T-helper 22 cell (primary cell): Measurements from ENCODE around the gene RERE.
"Not testable (repeated sequence)": the region's sequence is repeated elsewhere in the genome, so short reads cannot be mapped to it uniquely, and the experiment has no call there.

Experiments
- DNase-seq: peaks from one replicate; pipeline ENCODE4 v3.0.0-alpha.2; 2020; ENCODE audit warnings: low read depth

RERE gene

DNA sequence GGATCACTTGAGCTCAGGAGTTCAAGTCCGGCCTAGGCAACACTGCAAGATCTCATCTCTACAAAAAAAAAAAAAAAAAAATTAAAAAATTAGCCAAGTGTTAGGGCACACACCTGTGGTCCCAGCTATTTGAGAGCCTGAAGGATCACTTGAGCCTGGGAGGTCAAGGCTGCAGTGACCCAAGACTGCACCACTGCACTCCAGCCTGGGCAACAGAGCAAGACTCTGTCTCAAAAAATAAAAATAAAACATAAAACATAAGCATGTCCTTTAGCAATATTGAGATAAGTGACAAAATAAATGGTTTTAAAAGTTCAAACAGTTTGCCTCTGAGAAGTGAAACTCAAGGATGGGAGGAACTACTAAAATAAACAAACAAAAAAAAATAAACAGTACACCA lies 101.2 kb downstream of the RERE start:
- no peak for DNase-seq

GRCh38 chr1:8714173-8714572 lies 103.3 kb downstream of the RERE start:
- DNase-seq = no peak

DNA sequence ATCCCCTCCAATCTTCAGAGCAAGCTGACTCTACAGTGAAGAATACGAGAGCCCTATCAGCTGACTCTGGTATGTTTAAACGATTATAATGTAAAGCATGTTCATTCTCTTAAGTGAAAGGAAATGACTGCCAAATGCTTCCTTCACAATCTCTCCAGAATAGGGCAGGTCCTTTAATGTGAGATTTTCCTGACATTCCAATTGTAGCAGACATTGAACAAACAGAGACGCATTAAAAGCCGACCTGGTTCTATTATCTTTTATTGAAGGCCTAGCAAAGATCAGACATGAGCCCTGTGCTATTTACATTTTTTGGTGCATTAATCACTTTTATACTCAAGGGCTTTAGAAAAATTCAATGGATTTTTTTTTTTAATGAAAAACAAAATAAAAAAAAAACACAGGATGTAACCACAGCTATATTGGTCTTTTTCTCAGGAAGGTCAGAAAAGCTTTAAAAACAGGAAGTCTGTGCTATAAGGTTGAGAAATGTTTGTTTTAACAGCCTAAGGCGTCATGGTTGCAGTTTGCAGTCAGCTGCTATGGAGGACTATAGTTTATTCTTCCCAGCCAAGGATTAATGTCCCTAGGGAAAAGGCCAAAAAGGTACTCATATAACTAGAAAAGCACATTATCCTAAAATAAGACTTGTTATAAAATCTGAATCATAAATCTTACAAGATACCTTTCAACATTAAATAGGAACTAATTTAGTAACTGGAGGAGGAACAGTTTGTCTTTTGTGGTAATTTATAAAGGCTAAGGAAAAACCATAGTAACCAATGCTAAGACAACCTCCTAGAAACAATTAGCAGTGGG lies 104.8 kb downstream of the RERE start:
- no peak for DNase-seq

DNA sequence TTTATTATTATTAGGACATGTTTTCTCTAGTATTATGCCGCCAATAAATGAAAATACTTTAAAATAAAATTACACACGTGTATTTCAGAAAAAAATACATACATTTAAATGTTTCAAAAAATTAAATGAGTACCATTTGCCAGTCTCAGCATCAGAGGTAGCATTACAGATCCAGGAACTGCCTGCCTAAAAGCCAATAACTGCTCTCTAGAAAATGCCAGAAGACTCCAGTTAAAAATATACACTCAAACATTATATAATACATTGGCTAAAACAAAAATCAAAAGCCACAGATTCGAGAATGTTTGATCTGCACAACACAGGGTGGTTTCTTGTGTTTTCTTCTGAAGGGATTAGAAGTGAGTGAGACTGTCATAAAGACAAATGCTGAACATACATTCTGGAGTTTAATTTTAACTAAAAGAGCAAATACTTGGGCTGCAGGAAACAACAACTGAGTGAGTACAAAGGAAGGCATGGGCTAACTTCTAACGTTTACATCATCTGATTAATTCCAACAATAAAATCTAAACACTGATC lies 105.5 kb downstream of the RERE start:
- no peak for DNase-seq

DNA sequence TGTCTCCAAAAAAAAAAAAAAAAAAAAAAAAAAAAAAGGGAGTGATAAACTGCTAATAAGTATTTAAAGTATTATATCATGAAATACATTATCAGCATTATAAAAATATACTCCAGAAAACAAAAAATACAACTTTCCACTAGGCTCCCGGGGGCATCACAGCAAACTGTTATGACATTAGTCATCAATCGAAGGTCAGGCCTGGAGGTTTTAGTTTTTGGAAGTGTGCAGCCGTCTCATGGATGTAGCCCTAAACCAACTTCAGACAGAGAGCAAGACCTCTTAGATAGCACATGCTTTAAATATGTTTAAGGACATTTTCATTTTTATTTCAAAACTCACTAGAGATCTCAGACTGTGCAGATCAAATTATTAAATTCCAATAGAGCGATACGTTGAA lies 106.3 kb downstream of the RERE start:
- DNase-seq = no peak

GRCh38 chr1:8708259-8708658 lies 109.2 kb downstream of the RERE start:
- DNase-seq = no peak

- DNase-seq = no peak
Observed at GRCh38 chr1:8706995-8707396, 110.4 kb downstream of the RERE start.

GRCh38 chr1:8706291-8706690 lies 111.1 kb downstream of the RERE start:
- no peak for DNase-seq

DNA sequence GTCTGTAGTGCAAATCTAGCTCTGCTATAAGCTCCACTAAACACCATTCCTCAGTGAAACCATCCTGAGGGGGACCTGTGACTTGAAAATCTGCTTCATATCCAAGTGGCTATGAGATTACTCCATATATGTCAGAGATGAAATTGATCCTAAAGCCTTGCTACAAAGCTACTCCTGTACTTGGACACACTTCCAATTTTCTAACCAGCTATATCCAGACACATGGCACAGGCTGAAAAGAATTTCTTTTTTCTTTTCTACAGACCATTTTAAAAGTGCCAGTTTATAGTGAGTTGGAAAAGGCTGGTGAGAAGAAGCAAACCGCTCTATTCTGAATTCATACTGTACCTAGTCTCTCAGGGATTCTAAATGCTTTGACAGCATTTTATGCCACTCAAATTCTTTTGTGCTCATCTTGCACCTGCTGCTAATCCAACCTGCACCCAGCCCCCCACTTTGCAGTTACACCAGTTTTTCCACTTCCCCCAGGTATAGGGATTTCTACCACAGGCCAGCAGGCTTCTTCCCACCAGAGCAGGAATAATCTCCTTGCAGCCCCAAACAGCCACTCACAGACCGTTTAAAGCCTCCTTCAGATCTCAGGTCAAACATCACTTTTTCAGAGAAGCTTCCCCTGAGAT lies 112.5 kb downstream of the RERE start:
- no peak for DNase-seq

DNA sequence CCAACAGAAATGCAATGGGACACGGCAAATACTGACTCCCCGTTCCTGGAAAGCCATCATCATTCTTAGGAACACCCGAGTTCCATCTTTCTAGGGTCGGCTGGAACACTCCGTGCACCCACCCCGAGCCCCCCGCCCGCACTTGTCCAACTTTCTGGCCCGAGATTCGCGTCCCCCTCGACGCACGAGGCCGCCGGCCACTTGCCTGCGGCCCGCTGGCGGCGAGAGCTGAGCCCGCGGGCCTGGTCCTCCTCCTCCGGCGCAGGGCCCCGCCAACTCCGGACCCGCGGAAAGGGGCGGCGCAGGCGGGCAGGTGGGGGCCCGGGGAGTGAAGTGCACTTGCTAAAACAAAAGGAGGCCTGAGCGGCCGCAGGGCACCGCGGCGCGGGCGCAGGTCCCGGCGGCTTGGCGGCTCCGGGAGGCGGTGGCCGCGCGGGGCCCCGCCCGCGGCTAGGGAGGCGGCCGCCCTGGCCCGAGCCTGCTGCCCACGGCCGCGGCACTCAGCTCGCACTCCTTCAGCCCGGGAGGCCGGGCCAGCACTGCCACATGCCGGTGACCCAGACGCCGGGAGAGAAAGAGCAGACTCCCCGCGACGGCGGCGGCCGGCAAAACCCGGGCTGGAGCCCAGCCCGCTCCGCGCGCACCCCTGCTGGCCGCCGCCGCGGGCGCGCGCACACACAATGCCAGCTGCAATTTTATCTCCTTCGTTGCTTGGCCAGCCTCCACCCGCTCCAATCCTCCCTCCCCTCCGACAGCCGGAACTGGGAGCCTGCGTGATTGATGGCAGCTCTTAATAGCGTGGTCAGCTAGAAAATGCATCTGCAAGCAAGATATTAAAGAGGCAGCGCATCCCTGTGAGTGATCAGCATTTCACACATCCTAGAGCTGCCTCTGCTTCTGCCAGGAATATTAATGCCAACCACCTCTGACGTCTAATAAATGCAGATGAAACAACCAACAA lies 114.3 kb downstream of the RERE start:
- DNase-seq = peak; percentile 10

DNA sequence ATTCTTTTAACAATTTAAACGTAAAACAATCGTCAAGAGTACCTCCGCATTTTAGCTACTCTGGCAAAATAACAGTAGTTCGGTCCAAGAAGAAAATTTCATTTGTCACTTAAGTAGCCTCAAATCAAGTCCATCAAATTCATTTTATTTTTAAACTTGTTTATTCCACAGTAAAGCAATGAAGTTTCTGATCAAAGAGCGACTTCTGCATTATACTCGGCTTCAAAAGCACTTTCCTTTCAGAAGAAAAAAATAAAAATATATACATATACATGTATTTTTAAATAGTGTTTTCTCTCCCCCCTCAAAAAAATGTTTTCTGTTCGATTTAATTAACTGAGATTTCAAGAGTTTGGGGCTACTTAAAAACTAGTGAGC lies 115.0 kb downstream of the RERE start:
- no peak for DNase-seq

DNA sequence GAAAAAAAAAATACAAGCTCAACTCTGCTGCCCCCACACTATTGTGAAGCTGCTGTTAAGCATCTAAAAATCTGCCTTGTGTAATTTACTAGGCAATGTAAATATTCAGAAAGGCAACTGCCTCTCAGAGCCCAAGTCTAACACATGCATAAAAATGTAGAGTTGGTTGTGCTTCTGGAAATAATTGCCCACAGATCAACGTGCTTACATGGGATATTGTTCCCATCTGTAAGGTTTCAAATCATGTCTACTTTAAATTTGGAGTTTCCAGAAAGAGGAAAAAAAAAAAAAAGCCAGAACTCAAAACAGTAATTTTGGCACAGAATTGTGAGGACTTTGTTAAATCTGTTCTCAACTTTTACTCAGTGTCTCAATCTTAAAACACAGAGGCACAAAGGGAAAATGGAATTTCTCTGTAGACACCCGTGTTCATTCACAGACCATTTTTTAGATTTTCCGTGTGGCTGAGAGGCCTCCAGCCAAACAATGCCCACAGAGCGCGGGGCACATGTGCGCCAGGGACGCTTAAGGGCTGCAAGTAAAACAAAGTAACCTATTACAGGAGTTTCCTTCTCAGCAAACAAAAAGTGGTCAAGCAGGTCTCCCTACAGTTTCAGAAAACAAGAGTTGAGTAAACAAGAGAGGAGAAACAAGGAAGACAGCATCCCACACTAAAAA lies 115.5 kb downstream of the RERE start:
- no peak for DNase-seq

DNA sequence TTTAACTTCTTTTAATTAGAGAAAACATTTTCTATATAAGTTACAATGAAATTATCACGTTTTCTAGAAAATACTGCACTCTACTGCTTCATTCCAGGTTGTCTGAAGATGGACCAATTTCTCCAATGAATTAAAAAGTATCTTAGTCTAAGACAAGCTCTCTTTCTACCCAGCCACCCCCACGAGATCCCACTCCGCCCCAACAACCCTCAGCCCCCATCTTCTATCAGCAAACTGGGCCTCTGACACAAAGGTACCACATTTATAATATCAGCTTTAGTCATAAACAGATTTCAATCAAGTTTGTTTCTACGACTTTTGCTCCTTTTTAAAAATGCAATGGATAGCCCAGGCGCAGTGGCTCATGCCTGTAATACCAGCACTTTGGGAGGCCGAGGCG lies 117.8 kb downstream of the RERE start:
- DNase-seq = no peak

- DNase-seq = no peak
Observed at GRCh38 chr1:8698937-8699447, 118.4 kb downstream of the RERE start.

DNA sequence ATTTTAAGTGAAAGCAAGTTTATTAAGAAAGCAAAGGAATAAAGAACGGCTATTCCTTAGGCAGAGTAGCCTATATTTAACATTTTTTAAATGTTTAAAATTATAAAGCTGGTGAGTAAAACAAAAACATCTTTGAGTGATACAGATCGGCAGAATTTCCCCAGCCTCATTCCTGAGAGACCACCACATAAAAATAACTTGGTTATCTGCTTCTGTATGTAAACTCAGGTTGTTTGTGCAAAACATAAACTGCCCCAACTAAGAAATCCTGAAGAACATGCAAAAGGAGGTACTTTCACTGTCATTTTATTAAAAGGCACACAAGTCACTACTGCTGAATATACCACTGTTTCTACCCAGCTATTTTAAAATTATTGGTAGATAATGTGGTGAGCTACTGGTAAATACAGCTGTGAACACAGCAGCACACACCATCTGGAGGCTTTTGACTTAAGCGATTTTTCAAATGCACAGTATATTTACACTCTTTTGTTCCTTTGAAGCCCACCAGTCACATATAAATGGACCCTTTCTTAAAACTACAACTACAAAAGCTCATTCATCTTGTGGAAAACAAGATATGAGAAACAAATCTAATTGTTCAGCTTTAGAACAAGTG lies 119.3 kb downstream of the RERE start:
- no peak for DNase-seq

GRCh38 chr1:8695442-8695841 lies 122.0 kb downstream of the RERE start:
- DNase-seq = not testable (repeated sequence)

DNA sequence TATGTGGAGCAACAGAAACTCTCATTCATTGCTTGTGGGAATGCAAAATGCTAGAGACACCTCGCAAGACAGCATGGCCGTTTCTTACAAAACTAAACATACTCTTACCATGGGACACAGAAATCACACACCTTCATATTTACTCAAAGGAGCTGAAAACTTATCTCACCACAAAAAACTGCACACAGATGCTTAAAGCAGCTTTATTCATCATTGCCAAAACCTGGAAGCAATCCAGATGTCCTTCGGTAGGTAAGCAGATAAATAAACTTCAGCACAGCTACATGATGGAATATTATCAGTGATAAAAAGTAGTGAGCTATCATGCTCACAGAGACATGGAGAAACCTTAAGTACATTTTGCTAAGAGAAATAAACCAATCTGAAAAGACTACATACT lies 124.3 kb downstream of the RERE start:
- DNase-seq = no peak

DNA sequence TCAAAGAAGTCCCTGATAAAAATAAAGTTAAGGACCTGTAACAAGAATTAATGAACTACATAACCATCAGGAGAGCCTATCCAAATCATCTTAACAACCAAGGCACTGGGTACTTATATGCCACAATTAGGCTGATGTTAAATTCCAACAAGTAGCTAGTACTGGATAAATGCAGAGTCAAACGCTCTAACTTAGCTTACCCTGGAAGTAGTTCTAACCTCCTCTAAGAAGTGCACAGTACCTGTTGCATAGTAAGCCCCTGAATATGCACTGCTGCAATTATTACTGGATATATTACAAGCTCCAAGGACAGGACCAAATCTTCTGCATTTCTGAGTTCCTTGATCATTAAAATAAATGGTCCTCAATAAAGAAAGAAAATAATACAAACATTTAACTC lies 125.8 kb downstream of the RERE start:
- no peak for DNase-seq

DNA sequence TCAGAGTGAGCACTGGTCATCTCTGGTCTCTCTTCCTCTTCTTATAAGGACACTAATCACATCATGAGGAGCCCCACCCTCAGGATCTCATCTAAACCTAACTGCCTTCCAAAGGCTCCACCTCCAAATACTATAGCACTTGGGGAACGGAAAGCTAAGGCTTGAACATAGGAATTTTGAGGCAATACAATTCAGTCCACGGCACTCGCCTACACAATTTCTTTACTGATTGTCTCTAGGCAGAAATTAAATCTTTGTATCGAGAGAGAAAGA lies 127.3 kb downstream of the RERE start:
- DNase-seq = no peak

GRCh38 chr1:8689431-8690252 lies 127.8 kb downstream of the RERE start:
- DNase-seq = no peak

DNA sequence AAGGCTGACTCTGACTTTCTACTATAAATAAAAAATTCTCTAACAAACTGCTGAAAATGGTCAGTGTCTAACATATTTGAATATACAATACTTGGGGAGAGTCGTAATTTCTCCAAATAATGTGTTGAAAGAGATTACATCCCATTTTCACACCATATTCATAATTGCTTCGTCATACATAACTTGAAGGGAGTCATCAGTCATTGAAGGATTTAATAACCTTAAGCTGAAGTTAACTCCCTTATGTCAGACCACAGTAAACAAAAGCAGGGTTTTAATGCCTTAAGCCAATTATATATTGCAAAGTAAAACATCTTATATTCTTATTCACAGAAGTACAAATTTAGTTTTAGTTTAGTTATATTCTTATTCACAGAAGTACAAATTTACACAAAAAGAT lies 129.9 kb downstream of the RERE start:
- DNase-seq = no peak
